GM12878 (cell line): ENCODE measurements around the gene ZNF653. TPM values are rescaled to one million over a fixed set of nuclear protein-coding genes. Genes with fewer than 3 reads are reported as not detected.

Experiments
- CREM ChIP-seq: IDR thresholded peaks from 2 replicates; pipeline ENCODE4 v1.6.1; 2014; ENCODE audit warnings: antibody characterized with exemption, low read depth
- EED ChIP-seq: sonication (generic); IDR thresholded peaks from 2 replicates; pipeline ENCODE4 v1.6.1; 2016; ENCODE audit warnings: antibody characterized with exemption, low read depth
- FOXM1 ChIP-seq: IDR thresholded peaks from 2 replicates; pipeline ENCODE4 v1.6.1; 2012; ENCODE audit warnings: low read depth, mild to moderate bottlenecking, inconsistent platforms, low read length, moderate library complexity
- HCFC1 ChIP-seq: fragments of 150-350 bp; IDR thresholded peaks from 2 replicates; pipeline ENCODE4 v1.6.1; 2014; ENCODE audit warnings: low read length
- LARP7 ChIP-seq: fragments of 450-650 bp; IDR thresholded peaks from 2 replicates; pipeline ENCODE4 v1.6.1; 2017; ENCODE audit warnings: mild to moderate bottlenecking
- MYC ChIP-seq: IDR thresholded peaks from 2 replicates; pipeline ENCODE4 v1.6.1; 2011; ENCODE audit warnings: mild to moderate bottlenecking, low read length, moderate library complexity, inconsistent platforms; ENCODE audit not compliant: insufficient read depth, insufficient replicate concordance, insufficient read length, severe bottlenecking
- POLR2AphosphoS2 ChIP-seq: IDR thresholded peaks from 2 replicates; pipeline ENCODE4 v1.6.1; 2011; ENCODE audit warnings: low read depth, mild to moderate bottlenecking, low read length, improper control_type of control experiment, moderate library complexity
- RBBP5 ChIP-seq: fragments of 200-600 bp; sonication (generic); conservative IDR thresholded peaks from 2 replicates; pipeline ENCODE4 v1.6.1; 2016
- SP1 ChIP-seq: IDR thresholded peaks from one replicate; pipeline ENCODE4 v1.6.1; 2011; ENCODE audit warnings: low read depth, low read length
- TAF1 ChIP-seq: IDR thresholded peaks from 2 replicates; pipeline ENCODE4 v1.6.1; 2011; ENCODE audit warnings: mild to moderate bottlenecking, low read depth, low read length, borderline replicate concordance
- TARDBP ChIP-seq: IDR thresholded peaks from 2 replicates; pipeline ENCODE4 v1.6.1; 2016; ENCODE audit warnings: borderline replicate concordance
- TCF12 ChIP-seq: IDR thresholded peaks from 2 replicates; pipeline ENCODE4 v1.6.1; 2011; ENCODE audit warnings: low read depth, mild to moderate bottlenecking, low read length
- TCF7 ChIP-seq: IDR thresholded peaks from 2 replicates; pipeline ENCODE4 v1.6.1; 2014; ENCODE audit warnings: antibody characterized with exemption, borderline replicate concordance
- ZNF24 ChIP-seq: fragments of 450-650 bp; IDR thresholded peaks from 2 replicates; pipeline ENCODE4 v1.6.1; 2017; ENCODE audit warnings: antibody characterized with exemption, mild to moderate bottlenecking
- ZNF274 ChIP-seq: IDR thresholded peaks from one replicate; pipeline ENCODE4 v1.8.0; 2011; ENCODE audit not compliant: insufficient read length, insufficient read depth
- polyA plus RNA-seq, 11 experiments: library from polyadenylated mRNA; depleted of rRNA in 4 of 11; unstranded in 6 of 11; stranded (reverse) in 5 of 11; fragments of >200 nt; fragmentation: Nextera tagmentation in 4 of 11; fragmentation: Illumina TruSeq in 1 of 11; extraction: Ambion mirVana in 4 of 11; extraction: Trizol in 1 of 11; gene quantifications; 1 replicate in 1 of 11; 2 replicates in 10 of 11; pipeline versions ENCODE4 v1.2.1 to v1.2.3, GENCODE V29; 2011 to 2016; ENCODE audit warnings: inconsistent platforms in 2 of 11, missing spikeins in 2 of 11, low read depth in 1 of 11
- total RNA-seq, 4 experiments: library from RNA; depleted of rRNA in 3 of 4; stranded (reverse); fragments of >200 nt in 3 of 4; fragmentation: Illumina TruSeq in 1 of 4; extraction: Trizol in 1 of 4; gene quantifications; 2 replicates each; pipeline versions ENCODE4 v1.2.1 to v1.2.3, GENCODE V29; 2013 to 2021
- TF ChIP-seq, protein P1 (sequence below): fragments of 450-650 bp; IDR thresholded peaks from 2 replicates; pipeline ENCODE4 v1.6.1; 2017; ENCODE audit warnings: antibody characterized with exemption, mild to moderate bottlenecking, moderate library complexity
- TF ChIP-seq, protein P2 (sequence below): fragments of 450-650 bp; IDR thresholded peaks from 2 replicates; pipeline ENCODE4 v1.6.1; 2017; ENCODE audit warnings: low read depth, mild to moderate bottlenecking, moderate library complexity
- TF ChIP-seq, protein P3 (sequence below): IDR thresholded peaks from 2 replicates; pipeline ENCODE4 v1.6.1; 2012; ENCODE audit warnings: low read depth, low read length, improper control_type of control experiment
- TF ChIP-seq, protein P4 (sequence below): fragments of 450-650 bp; formaldehyde crosslinking; IDR thresholded peaks from 2 replicates; pipeline ENCODE4 v1.4.0; 2022; ENCODE audit warnings: mild to moderate bottlenecking, moderate library complexity
- TF ChIP-seq, protein P5 (sequence below): fragments of 150-350 bp; IDR thresholded peaks from 2 replicates; pipeline ENCODE4 v1.6.1; 2014; ENCODE audit warnings: mild to moderate bottlenecking, low read depth, low read length

The ZNF653 gene
- total and polyA plus RNA-seq, 10 of the 15 experiments (the other 5 are each of a cell fraction or from before 2014, with no cell fraction given) = 2.2 to 13.2 (median 6.7) TPM; not detected in 2

DNA sequence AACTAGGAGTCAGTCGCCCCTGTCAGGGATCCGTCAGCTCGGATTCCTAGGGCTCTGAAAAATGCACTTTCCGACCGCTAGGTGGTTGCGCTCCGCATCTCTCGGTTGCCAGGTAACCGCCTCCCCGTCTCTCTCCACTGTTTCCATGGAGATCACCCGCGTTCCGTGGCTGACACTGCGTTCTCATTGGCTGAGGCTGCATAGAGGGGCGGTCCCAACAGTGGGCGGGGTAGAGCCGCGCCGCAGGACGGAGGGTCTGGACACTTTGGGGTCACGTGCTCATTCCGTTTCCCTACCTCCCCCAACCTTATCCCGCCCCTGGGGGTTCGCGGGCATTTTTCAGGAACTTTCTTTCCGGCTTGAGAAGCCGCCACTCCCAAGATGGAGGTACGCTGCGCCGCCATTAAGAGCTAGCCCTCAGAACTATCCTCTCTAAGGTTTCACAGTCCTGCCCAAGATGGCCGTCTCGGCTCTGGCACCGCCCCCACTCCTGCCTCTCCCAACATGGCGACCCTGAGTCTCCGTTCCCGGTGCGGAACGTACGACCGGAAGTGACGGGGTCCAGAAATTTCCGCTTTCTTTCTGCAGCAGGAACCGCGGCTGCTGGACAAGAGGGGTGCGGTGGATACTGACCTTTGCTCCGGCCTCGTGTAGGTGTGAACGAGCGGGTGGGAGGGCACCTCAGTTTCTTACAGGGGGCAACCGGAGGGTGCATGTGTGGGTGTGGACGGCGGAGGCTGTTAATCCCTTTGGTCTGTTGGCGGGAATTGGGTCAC lies 70.4 kb downstream of the ZNF653 start, which contains the start of the genes ODAD3 and PRKCSH (continued):
- TF ChIP-seq, protein P1, sequence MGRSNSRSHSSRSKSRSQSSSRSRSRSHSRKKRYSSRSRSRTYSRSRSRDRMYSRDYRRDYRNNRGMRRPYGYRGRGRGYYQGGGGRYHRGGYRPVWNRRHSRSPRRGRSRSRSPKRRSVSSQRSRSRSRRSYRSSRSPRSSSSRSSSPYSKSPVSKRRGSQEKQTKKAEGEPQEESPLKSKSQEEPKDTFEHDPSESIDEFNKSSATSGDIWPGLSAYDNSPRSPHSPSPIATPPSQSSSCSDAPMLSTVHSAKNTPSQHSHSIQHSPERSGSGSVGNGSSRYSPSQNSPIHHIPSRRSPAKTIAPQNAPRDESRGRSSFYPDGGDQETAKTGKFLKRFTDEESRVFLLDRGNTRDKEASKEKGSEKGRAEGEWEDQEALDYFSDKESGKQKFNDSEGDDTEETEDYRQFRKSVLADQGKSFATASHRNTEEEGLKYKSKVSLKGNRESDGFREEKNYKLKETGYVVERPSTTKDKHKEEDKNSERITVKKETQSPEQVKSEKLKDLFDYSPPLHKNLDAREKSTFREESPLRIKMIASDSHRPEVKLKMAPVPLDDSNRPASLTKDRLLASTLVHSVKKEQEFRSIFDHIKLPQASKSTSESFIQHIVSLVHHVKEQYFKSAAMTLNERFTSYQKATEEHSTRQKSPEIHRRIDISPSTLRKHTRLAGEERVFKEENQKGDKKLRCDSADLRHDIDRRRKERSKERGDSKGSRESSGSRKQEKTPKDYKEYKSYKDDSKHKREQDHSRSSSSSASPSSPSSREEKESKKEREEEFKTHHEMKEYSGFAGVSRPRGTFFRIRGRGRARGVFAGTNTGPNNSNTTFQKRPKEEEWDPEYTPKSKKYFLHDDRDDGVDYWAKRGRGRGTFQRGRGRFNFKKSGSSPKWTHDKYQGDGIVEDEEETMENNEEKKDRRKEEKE = no peak
- no peak for TF ChIP-seq FOXM1
- TF ChIP-seq POLR2AphosphoS2 = peak; percentile 53; the same call in 1 of the 2 replicates
- TF ChIP-seq TAF1 = peak; percentile 87
- no peak for TF ChIP-seq ZNF274
- TF ChIP-seq, protein P2, sequence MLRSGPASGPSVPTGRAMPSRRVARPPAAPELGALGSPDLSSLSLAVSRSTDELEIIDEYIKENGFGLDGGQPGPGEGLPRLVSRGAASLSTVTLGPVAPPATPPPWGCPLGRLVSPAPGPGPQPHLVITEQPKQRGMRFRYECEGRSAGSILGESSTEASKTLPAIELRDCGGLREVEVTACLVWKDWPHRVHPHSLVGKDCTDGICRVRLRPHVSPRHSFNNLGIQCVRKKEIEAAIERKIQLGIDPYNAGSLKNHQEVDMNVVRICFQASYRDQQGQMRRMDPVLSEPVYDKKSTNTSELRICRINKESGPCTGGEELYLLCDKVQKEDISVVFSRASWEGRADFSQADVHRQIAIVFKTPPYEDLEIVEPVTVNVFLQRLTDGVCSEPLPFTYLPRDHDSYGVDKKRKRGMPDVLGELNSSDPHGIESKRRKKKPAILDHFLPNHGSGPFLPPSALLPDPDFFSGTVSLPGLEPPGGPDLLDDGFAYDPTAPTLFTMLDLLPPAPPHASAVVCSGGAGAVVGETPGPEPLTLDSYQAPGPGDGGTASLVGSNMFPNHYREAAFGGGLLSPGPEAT = peak; percentile 97
- TF ChIP-seq, protein P3, sequence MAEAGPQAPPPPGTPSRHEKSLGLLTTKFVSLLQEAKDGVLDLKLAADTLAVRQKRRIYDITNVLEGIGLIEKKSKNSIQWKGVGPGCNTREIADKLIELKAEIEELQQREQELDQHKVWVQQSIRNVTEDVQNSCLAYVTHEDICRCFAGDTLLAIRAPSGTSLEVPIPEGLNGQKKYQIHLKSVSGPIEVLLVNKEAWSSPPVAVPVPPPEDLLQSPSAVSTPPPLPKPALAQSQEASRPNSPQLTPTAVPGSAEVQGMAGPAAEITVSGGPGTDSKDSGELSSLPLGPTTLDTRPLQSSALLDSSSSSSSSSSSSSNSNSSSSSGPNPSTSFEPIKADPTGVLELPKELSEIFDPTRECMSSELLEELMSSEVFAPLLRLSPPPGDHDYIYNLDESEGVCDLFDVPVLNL = peak; percentile 81
- 0 out of 2 replicates have a peak, but pooled peaks have one; percentile 27 for TF ChIP-seq TCF12
- no peak for TF ChIP-seq RBBP5
- TF ChIP-seq CREM = peak; percentile 97
- no peak for TF ChIP-seq TCF7
- 0 out of 2 replicates have a peak, but pooled peaks have one; percentile 41 for TF ChIP-seq LARP7
- peak; percentile 89 for TF ChIP-seq TARDBP
- peak; percentile 93 for TF ChIP-seq HCFC1
- no peak for TF ChIP-seq MYC
- TF ChIP-seq, protein P4, sequence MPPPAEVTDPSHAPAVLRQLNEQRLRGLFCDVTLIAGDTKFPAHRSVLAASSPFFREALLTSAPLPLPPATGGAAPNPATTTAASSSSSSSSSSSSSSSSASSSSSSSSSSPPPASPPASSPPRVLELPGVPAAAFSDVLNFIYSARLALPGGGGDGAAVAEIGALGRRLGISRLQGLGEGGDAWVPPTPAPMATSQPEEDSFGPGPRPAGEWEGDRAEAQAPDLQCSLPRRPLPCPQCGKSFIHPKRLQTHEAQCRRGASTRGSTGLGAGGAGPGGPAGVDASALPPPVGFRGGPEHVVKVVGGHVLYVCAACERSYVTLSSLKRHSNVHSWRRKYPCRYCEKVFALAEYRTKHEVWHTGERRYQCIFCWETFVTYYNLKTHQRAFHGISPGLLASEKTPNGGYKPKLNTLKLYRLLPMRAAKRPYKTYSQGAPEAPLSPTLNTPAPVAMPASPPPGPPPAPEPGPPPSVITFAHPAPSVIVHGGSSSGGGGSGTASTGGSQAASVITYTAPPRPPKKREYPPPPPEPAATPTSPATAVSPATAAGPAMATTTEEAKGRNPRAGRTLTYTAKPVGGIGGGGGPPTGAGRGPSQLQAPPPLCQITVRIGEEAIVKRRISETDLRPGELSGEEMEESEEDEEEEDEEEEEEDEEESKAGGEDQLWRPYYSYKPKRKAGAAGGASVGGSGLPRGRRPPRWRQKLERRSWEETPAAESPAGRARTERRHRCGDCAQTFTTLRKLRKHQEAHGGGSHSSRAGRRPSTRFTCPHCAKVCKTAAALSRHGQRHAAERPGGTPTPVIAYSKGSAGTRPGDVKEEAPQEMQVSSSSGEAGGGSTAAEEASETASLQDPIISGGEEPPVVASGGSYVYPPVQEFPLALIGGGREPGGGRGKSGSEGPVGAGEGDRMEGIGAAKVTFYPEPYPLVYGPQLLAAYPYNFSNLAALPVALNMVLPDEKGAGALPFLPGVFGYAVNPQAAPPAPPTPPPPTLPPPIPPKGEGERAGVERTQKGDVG (CRISPR knock-in tag) = peak; percentile 77; the same call in 1 of the 2 replicates
- TF ChIP-seq, protein P5, sequence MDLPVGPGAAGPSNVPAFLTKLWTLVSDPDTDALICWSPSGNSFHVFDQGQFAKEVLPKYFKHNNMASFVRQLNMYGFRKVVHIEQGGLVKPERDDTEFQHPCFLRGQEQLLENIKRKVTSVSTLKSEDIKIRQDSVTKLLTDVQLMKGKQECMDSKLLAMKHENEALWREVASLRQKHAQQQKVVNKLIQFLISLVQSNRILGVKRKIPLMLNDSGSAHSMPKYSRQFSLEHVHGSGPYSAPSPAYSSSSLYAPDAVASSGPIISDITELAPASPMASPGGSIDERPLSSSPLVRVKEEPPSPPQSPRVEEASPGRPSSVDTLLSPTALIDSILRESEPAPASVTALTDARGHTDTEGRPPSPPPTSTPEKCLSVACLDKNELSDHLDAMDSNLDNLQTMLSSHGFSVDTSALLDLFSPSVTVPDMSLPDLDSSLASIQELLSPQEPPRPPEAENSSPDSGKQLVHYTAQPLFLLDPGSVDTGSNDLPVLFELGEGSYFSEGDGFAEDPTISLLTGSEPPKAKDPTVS = peak; percentile 48; the same call in 1 of the 2 replicates
- peak; percentile 89 for TF ChIP-seq EED
- peak; percentile 54 for TF ChIP-seq SP1
- no peak for TF ChIP-seq ZNF24
